Skeletal muscle cell (primary cell): ENCODE measurements around the gene ZNF780A.

Source experiments
- DNase-seq: peaks from one replicate; pipeline ENCODE4 v3.0.0-alpha.2; 2010; ENCODE audit warnings: low read depth
- H3K4me3 ChIP-seq: 2 replicates; pipeline ENCODE4 v1.5.1; 2011; ENCODE audit warnings: low read depth, mild to moderate bottlenecking, control low read depth, low read length, moderate library complexity

The ZNF780A gene

DNA sequence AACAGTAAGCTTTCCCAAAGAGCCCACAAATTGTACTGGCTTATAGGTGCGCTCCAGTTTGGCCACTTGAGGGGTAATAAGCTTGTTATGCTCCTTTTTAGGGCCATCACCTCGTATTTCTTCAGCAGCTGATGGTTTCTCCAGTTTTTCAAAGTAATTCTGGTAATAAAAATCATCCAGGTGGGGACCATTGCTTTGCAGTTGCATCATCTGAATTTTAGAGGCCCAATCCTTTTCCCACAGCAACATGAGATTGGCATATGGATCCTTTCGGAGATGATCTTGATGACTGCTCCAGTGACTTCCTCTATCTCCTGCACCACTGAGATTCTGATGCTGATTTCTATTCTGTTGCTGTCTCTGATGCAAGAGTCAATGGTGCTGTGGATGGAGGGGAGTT, 66.8 kb downstream of the ZNF780A start:
- no peak for DNase-seq
- no peak overlapping the region for H3K4me3 ChIP-seq
